Activated CD4-positive, alpha-beta T cell treated with anti-CD3 and anti-CD28 coated beads, Interleukin-2, Interleukin-6, amounts not matched to agents 100 ng/mL and 50 ng/mL, durations not matched to agents 16 hours and 8 hours (primary cell): ENCODE results near the gene NR5A2.

Experiments used
- DNase-seq: peaks from one replicate; pipeline ENCODE4 v3.0.0-alpha.2; 2020

The NR5A2 gene

DNA sequence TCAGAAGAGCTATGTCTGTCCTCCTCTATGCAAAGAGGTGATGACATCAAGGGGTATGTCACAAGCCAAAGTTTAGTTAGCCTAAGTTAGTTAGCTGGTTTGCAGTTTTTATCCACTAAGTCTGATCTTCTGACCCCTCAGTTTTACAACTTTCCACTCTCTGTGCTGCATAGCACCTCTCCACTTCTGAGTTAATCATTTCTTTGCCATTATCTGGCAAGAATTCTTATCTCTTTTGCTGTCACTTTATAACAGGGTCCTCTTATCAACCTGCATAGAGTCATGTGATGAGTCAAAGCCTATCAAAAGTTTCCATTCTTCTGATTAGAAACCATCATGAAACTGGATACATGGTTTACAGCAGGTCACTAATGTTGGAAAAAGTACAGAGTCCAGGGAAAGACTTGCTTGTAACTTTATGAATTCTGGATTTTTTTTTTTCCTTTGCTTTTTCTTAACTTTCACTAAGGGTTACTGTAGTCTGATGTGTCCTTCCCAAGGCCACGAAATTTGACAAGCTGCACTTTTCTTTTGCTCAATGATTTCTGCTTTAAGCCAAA, at the start of gene NR5A2:
NR5A2 (plus strand) TSS at position 447 of the 560 bp plus-strand sequence. CDS start 138 bp downstream, outside the sequence.
- DNase-seq: no peak

DNA sequence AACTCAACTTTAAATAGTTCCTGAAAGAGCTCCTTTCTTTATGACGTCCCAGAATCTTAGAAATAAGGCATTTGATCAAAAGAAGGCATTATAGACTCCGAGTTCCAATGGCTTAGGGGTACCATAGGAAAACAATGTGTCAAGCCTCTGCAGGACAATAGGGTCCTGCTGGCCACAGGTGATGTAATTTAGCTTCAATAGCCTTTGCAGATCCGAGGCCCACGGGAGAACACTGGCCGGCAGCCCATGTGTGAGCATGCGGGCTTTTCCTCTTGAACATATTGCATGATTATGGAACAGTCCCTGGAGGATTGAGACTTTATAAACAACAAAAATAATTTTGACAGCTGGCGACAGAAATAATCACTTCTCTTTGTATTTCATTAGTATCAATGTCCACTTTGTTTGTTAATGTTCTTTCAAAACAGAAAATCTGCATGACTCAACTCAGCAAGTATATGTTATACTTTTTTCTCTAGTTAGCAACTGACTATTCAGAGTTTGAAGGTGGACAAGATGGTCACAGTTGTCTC, 49.0 kb upstream of the NR5A2 start:
- DNase-seq: no peak

DNA sequence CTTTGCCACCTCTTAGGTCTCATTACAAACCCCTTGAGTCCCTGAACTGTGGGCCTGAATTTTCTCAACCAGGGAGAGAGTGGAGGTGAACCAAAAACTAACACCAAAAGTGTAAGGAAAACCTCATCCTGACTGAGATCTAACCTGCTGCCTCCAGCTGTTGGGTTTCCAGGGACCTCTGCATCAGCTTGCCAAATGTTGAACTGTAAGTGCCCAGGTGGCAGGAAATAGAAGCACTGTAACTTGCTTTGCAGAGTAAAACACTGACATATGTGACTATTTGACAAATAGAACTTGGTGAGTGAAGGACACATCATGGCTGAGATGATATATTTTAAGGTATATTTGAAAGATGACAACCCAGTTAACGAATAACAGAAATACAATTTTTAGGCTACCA, 48.4 kb upstream of the NR5A2 start:
- DNase-seq: no peak

DNA sequence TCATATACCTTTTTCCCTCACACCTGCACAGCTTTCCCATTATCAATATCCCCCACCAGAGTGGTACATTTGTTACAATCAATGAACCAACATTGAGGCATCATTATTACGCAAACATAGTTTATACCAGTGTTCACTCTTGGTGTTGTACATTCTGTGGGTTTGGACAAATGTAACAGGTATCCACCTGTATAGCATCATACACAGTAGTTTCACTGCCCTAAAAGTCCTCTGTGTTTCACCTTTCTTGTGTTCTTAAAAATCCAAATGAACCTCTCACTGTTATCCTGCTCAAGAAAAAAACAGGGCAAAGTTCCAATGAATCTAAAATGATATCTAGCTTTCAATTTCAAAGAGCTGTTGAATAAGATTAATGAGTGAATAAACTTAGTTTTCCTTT, 45.9 kb upstream of the NR5A2 start:
- DNase-seq: no peak

DNA sequence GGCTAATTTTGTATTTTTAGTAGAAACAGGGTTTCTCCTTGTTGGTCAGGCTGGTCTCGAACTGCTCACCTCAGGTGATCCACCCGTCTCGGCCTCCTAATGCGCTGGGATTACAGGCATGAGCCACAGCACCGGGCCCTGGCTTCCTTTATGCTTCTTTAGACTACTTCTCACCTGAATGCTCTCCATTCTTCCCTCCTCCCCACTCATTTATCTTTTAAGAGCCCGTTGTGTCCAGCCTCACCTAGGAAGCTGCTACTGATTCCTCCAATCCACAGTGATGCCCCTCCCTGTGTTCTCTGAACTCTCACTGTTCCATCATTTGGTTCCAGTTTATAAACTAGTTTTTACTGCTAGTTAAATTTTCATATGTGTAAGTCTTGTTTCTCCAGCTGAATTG, 44.9 kb upstream of the NR5A2 start:
- no peak for DNase-seq

DNA sequence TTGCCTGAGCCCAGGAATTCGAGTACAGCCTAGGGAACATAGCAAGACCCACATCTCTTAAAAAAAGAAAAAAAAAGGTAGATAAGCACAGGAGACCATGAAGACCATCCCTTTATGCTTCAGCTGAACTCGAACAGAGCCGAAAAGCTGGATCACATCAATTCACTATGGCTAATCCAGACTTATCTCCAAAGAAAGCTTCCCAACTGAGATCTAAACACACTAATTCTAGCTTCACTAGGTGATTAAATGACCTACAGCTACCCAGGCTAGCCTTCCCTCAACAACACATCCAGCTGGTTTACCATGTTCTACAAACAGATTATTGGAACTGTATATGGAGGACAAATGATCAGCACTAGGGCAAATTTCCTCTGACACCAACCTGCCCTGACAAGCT, 44.0 kb upstream of the NR5A2 start:
- DNase-seq: no peak

DNA sequence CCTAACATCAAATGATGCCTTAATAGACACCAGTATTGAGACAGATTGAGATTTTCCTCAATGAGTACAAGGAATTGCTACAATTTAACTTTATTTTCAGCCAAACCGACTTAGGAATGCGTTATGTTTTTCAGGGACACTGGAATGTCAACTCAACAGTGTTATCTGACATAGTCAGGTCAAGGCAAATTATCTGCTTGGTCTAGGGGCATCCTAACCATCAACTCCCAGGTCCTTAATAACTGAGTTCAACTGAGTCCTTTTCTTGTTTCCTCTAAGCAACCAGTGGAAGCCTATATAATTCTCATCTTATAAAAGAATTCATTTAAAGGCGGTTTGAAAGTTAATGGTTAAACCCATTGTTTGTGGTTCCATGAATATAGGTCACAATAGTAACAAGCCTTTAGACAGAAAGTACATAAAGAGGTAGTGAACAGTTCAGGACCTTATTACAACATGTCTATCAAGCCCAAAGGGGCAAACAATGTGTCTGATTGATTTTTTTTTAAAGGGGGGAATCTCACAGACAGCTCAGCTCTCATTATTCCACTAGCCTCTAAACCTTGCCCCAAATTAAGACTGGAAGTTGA, 32.3 kb upstream of the NR5A2 start:
- no peak for DNase-seq

DNA sequence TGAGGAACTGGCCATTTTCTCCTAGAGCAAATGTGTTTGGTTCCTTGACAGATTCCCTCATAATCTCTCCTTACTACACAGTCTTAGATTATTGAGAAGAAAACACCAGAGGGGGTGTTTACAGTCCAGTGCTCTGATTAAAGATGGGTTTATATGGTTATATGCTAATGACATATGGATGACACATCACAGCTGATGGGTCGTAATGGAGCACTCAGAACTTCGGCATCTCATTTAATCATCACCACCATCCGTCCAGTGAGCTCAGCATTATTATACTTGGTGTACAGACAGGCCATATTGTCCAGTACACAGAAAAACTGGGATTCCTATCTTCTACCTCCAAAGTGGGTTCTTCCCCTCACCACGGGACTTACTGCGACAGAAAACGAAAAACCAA, 22.3 kb upstream of the NR5A2 start:
- no peak for DNase-seq

DNA sequence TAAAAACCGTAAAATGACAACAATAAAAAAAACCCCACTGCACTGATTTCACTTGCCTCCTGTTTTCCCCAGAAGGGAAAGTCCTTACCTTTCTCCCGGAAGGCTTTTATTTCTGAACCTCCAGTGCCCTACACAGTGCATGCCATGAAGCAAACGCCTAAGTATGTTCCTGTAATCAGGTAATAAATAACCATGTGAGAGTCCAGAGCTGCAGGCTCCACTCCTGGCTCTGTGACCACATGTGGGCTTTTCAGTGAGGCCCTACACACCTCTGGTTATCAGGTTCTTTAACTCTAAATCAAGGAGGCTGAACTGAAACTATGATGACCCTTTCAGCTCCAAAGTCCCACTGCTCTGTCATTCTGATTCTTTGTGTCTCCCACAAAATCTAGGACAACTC, 20.8 kb upstream of the NR5A2 start:
- no peak for DNase-seq

DNA sequence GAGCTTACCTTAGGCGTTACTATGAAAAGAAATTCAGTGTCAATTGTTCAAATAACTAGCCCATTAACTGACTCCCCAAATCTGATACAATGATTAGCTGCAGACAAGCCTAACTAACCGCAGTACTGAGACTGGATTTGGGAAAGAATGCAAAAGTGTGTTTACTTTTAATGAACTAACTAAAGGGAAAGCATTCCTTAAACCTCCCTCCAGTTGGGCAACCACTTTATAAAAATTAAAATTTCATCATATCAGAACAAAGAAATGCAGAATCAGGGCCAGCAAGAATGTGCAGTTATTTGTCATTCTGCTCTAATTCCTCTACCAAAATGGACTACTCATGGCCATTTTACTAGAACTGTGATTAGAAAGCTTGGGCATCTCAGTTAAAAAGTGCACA, 11.7 kb upstream of the NR5A2 start:
- no peak for DNase-seq

DNA sequence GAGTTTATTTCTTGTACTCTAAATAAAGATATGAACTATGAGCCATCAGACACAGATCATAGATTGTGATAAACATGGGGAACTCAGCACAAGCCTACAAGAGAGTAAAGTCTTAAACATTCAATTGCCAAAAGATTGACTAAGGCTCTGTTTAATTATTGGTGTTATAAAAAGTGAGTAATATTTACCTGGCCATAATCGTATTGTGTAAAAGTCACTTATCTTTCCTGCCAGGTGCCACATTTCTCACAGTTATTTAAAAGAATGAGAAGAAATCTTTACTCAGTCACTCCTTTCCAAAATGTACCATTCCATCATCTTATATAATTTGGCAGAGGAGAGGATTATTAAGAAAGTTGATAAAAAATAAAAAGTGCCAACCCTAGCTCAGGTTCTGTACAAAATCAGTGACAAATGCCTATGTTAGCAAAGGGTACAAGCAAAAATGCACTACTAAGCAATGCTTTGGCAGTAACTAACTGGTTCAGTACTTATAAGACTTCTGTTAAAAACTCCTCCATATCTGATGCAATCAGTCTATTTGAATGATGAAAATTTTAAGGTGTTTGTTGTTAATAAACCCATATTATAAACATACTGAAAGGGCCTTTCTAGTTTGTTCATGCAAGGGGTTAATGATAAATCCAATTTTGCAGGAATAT, 5.8 kb upstream of the NR5A2 start:
- no peak for DNase-seq

DNA sequence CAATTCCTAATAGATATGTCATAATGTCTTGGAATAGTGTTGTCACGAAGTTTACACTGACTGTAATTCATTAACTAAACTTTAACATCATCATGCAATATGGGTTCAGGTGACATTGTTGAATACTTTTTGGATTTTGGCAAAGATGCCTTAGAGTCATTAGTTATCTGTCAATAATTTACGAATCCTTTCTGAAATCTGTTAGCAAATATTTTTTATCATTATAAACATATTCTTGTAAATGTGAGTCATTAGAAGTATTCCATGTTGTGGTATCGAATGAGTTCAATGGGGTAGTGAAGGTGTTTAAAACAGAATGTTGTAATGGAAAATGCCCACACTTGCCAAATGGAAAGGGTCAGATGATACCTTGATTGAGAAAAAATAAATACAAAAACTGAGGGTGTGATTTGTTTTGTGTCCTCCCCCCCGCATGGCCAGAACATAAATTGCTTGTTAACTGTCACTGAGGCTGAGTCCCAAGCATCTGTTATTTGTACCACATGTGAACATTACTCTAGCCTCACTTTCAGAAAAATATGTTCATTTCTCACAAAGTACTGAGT, 5.2 kb upstream of the NR5A2 start:
- DNase-seq: no peak

DNA sequence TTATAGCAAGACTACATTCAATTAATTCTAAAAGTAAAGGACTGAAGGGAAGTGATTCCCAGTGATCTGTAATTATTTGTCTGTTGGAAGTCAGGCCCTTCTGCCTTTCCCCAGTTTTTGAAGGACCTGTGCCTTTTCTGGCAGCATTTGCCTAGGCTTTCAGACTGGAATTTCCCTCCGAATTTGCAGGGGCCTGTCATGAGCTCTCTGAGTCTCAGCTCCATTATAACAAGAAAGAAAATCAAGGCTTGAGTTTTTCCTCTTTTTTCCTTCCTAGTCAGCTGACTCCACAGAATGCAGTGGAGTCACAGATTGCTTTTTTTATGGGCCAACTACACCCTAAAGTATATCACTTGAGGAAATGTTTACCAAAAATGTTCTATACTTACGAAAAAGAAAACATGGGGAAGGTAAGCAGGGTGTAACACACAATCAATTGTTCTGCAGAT, 1.1 kb downstream of the NR5A2 start:
- no peak for DNase-seq

DNA sequence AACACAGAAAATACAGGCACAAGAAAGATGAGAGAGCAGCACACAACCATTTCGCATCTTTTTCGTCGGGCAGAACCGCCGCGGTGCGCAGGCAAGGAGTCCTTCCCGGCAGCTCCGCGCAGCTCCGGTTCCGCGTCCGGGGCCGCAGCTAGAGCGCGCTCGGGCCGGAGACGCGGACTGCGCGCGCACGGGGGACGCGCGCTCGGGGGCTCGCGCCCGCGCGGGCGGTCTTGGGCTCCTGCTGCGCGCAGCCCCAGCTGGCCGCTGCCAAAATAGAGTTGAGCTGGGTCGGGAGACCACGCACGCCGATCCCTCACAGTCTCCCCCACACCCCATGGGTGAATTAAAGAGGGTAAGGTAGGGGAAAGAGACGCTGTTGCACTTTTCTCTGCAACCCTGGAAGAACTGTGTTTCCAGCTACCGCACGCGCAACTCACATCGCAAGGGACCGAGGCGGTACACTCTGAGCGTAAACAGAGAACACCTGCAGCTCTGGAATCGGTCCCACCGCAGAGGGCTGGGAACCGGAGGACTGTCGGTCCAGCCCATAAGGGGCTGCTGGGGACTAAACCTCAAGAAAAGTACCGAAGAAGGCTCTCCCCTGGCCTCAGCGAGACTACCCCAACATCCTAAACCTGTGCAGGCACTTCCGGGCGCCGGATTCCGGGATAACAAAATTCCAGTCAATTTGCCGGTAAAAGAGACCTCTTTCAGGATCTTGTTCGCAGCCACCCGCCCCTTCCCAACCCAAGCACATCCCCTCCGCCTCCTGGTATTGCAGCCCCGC, 1.7 kb downstream of the NR5A2 start:
- DNase-seq: no peak

DNA sequence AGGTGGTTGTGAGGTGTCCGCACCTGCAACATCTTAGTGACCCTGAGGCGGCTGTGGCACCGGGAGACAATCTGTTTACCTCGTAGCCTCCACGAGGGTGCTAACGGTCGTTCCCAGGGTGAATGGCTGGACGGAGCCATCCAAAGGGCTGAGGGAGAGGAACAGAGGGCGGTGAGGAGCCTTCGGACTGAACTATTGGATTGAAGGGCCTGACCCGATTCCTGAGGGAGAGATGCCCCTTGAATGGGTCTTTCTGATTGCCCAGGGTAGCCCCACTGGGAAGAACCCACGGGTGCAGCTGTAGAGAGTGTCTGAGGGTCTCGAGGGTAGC, 2.3 kb downstream of the NR5A2 start:
- no peak for DNase-seq

DNA sequence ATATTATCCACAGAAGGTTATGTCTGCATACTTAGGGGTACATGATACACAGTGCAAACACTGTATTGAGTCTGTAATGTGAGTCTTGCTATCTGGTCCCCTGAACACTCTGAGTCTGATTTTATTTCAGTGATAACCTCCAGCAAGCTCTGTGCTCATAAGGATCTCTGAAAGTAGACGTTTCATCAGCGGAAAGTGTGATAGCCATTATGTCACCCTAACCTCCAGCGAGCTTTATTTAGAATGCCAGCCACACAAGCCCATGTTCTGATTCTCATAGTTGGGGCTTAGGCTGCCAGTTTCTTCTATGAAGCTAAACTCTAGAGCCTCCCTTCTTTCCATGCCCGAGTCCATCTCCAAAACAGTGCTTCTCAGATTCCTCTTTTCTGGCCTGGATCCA, 3.3 kb downstream of the NR5A2 start:
- DNase-seq: no peak

DNA sequence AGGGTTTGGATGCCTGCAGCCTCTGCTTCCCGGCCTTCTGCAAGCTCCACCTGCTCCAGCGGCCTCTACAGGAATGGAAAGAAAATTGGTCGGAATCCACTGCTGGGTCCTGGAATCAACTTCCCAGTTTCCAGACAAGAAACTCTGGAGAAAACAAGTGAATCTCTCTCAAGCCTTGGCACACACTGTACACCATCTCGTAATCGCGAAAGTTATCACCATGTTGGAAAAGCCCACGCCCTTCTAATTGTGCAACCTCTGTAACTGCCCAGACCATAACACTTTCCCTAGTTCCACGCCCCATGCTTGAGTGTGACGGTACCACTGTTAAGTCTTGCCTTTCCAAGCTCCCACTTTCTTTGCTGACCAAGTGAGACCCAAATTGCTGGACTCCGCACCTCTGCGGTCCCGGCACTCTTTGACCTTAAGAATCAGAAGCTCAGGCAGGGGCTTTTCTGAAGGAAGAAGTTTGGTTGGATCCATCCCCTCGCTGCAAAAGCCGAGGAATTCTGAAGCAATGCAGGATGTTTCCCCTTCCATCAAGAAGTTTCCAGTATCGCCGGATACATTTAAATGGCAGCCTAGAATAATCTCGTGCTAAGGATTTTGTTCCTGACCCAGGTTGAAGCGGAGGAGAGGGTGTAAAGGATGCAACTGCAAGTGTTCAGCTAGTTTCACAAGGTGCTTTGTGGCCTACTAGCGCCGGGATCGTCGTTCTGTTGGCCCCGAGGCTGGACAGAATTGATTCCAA, 6.2 kb downstream of the NR5A2 start:
- DNase-seq: no peak

DNA sequence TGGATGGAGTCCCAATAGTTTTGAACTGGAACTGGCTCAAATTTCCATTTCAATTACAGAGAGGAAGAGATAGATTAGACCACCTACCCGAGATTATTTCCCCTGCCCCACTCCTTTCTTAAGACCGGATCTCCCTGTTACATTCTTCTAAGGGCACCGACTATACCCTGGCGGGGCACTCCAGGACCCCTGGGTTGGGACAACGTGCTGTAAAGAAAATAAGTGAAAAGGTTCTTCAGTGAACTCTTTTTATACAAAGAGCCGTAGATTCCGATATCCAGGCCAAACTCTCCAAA, 6.7 kb downstream of the NR5A2 start:
- DNase-seq: no peak

DNA sequence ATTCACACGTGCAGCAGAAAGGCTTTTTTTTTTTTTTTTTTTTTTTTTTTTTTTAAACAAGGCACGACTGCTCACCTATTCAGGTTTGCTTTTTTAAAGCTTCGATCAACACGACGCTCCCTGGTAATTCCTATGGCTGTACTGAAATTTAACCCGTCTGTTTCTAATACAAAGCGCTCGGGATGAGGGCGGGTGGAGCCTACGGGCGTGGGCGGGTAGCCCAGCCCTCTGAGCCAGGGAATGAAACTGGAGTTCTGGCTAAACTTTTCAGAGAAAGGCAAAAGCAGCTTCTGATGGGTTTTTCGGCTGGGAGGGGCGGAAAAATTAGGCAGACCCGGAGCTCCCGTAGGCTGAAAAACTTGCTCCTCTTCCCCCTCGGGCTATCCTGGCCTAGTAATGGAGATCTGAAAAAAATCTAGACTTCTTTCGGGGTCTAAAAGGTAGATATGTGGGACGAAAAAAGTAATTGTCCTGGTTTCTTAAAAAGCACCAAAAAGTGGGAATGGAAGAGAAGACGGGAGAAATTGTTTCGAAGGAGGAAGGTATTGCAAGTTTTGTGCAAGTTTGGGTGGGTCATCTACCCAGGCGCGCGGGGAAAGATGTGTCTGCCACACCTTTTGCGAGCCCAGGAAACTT, 7.4 kb downstream of the NR5A2 start:
- DNase-seq: no peak

DNA sequence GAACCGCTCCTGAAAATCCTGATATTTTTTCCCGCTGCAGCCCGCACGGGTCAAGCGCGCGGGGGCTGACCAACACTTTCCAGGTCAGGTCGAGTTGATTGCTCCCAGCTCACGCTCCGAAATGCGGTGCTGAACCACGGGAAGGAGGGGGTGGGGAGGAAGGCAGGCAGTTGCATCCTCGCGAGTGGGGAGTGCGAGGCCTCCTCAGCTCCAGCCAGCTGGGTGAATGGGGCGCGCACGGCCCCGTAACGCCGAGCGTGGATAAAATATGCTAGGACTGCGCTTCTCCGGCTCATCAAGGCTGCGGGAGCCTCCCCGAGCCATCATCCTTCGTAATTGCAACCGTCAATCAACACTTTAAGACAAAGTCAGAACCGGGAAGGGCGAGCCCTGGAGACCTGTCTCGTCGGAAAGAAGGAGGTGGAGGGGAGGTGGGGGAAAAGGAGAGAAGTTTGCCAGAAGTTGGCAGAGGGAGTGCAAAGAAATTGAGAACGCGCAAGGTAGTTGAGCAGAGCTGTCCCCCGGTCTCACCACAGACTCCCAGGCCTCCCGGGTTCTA, 8.0 kb downstream of the NR5A2 start:
- DNase-seq: no peak

DNA sequence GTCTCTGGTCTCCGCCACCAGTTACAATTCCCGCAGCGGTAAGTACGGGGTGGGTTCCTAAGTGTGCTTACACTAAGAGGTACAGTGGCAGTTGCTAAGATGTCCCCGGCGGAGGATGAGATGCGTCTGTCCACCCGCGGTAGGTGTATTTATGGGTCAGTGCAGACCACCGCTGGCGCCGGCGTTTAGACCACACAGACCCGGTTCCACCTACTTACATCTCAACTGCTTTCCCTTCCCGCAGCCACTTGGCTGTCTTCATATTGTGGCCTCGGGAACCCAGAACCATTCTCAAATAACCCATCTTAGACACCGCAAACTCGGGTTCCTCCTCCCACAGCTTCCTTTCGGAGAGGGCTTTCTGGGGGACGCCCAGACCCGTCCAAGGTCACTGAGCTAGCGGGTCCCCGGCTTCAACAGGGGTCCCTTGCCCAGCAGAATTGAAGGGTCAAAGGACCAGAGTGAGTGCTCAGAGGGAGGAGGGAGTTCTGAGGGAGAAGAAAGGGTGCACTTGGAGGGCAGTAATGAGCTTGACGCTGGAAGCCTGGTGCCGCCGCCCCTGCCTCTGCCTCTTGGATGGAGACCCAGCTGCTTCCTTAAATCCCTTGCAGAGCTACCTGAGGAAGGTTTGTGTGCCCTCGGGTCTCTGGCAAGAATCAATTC, 8.6 kb downstream of the NR5A2 start:
- no peak for DNase-seq
